GM12864 (cell line): Measurements from ENCODE around the gene FNIP1.
"Not testable (repeated sequence)": the region's sequence is repeated elsewhere in the genome, so short reads cannot be mapped to it uniquely, and the experiment has no call there.

Source experiments
- DNase-seq: peaks from one replicate; pipeline ENCODE4 v3.0.0-alpha.2; 2011; ENCODE audit warnings: low read depth
- H3K4me3 ChIP-seq: 2 replicates; pipeline ENCODE4 v1.5.1; 2011; ENCODE audit warnings: mild to moderate bottlenecking, low read depth, low read length, control low read depth
- CTCF ChIP-seq: IDR thresholded peaks from 2 replicates; pipeline ENCODE4 v1.5.1; 2011; ENCODE audit warnings: low read depth, mild to moderate bottlenecking, moderate library complexity, low read length, control low read depth, inconsistent platforms; ENCODE audit errors: missing control alignments

FNIP1 gene

GRCh38 chr5:131796793-131797693 lies at the start of gene FNIP1:
TSS of gene FNIP1 (minus strand) at chr5:131797017. CDS start at chr5:131796921, 96 bp downstream.
- no peak for TF ChIP-seq CTCF

GRCh38 chr5:131846536-131846935 lies 49.7 kb upstream of the FNIP1 start:
- DNase-seq, result no peak
- H3K4me3 ChIP-seq, result no peak overlapping the region
- TF ChIP-seq CTCF, result no peak

More at GRCh38 chr5:131796793-131797693, at the start of gene FNIP1:
- H3K4me3 ChIP-seq, result peak within 1 kb of the TSS; percentile 69
- peak; percentile 81 for DNase-seq

- no peak for DNase-seq
- TF ChIP-seq CTCF, result no peak
- H3K4me3 ChIP-seq, result no peak overlapping the region
Observed at GRCh38 chr5:131845828-131846227, 49.0 kb upstream of the FNIP1 start.

GRCh38 chr5:131842971-131843370 lies 46.2 kb upstream of the FNIP1 start:
- DNase-seq, H3K4me3 ChIP-seq: not testable (repeated sequence)

- DNase-seq, H3K4me3 ChIP-seq: not testable (repeated sequence)
Observed at GRCh38 chr5:131832702-131833101, 35.9 kb upstream of the FNIP1 start.

GRCh38 chr5:131825404-131826013 lies 28.7 kb upstream of the FNIP1 start:
- TF ChIP-seq CTCF, result no peak
- DNase-seq, result peak; percentile 55
- no peak overlapping the region for H3K4me3 ChIP-seq

GRCh38 chr5:131824631-131825030 lies 27.8 kb upstream of the FNIP1 start:
- H3K4me3 ChIP-seq, result no peak overlapping the region
- DNase-seq, result no peak
- no peak for TF ChIP-seq CTCF

- TF ChIP-seq CTCF, result no peak
- H3K4me3 ChIP-seq, result no peak overlapping the region
Observed at GRCh38 chr5:131821221-131821620, 24.4 kb upstream of the FNIP1 start.

More at GRCh38 chr5:131821221-131821620, 24.4 kb upstream of the FNIP1 start:
- no peak for DNase-seq
